22Rv1 (cell line): Measurements from ENCODE around the gene EID3.

Source experiments
- ZFX ChIP-seq: fragments of 450-650 bp; IDR thresholded peaks from 2 replicates; pipeline ENCODE4 v1.6.1; 2017; ENCODE audit warnings: antibody characterized with exemption, borderline replicate concordance
- TF ChIP-seq, protein P1 (sequence below): fragments of 450-650 bp; IDR thresholded peaks from 2 replicates; pipeline ENCODE4 v1.5.1; 2017; ENCODE audit warnings: mild to moderate bottlenecking

DNA sequence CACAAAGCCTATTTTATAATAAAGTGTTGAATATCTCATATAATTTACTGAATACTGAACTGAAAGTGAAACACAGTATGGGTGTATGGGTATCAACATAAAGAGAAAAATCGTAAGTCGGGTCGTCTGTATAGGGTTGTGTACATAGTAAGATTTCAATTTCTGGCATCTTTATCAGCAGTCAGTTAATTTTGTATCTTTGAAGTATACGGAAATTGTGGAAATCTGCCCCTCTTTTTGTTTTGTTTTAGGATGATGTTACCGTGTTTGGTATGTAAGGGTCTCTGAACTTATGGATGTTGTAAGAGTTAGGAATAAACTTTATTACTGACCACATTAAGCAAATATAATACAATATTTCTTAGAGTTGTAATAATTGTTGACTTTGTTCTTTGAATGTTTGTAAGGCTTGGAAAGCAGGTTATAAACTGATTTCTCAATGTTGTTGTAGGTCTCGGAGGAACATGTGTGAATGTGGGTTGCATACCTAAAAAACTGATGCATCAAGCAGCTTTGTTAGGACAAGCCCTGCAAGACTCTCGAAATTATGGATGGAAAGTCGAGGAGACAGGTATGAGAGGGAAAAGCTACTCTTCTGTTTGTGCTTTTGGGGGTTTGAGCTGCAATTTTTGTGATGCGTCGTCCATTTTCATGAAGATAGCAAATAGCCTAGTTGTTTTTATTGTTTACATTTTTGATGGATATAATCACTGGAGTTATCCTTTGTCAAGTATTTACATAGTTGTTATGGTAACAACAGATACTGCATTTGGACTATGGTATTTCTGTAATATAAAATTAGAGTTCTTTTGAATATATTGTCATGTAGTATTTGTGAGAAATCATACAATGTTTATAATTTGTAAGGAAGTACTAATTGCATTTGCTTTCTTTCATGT, 12.0 kb downstream of the EID3 start:
- TF ChIP-seq, protein P1, sequence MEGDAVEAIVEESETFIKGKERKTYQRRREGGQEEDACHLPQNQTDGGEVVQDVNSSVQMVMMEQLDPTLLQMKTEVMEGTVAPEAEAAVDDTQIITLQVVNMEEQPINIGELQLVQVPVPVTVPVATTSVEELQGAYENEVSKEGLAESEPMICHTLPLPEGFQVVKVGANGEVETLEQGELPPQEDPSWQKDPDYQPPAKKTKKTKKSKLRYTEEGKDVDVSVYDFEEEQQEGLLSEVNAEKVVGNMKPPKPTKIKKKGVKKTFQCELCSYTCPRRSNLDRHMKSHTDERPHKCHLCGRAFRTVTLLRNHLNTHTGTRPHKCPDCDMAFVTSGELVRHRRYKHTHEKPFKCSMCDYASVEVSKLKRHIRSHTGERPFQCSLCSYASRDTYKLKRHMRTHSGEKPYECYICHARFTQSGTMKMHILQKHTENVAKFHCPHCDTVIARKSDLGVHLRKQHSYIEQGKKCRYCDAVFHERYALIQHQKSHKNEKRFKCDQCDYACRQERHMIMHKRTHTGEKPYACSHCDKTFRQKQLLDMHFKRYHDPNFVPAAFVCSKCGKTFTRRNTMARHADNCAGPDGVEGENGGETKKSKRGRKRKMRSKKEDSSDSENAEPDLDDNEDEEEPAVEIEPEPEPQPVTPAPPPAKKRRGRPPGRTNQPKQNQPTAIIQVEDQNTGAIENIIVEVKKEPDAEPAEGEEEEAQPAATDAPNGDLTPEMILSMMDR, result no peak
- no peak for TF ChIP-seq ZFX
